ENCODE results near the gene HS2ST1.

HS2ST1 gene

DNA sequence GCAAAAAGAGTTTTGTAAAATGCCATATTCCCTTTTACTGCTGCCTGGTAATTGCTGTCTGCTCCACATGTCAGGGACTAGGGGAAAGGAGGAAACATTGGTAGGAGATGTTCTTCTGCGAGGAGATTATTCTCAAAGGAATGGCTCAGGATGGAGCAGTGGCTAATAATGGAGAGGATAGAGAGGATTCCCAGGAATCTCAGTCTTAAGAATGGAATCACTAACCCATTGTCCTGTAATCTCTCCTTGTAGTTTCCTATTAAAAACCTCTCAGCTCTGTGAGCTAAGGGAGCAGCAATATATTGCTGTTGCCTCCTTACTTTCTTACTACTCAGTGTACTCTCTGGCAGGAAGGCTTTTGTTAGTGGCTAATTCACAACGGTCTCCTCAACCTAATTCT lies 175.4 kb downstream of the HS2ST1 start:
- no peak overlapping the region for H3K4me3 ChIP-seq (ENCODE audit: extremely low read depth, insufficient read depth, low read length, poor library complexity, severe bottlenecking)
- peaks cover 14% of the 10 kb centered on the region for H3K4me1 ChIP-seq (ENCODE audit: control insufficient read depth, insufficient read depth, low read length, poor library complexity, severe bottlenecking)
- H3K9me3 ChIP-seq (ENCODE audit: control insufficient read depth, low read length): no peaks in the 10 kb centered on the region
- H3K36me3 ChIP-seq (ENCODE audit: control insufficient read depth, insufficient read depth, low read length): no peaks in the 10 kb centered on the region
- H3K27ac ChIP-seq (ENCODE audit: low read depth, low read length, severe bottlenecking): no peak overlapping the region
- 89% methylated on average over 1 of the region's 2 CpGs; no CpG with 5 or more reads in 1 of the 2 experiments for WGBS, 2 experiments (ENCODE audit: insufficient coverage in 2 of 2)

- Histone ChIP-seq H3K4me3 (ENCODE audit: extremely low read depth, insufficient read depth, low read length, poor library complexity, severe bottlenecking) (no peak overlapping the region), H3K36me3 (ENCODE audit: control insufficient read depth, insufficient read depth, low read length) (no peaks in the 10 kb centered on the region), H3K9me3 (ENCODE audit: control insufficient read depth, low read length) (no peaks in the 10 kb centered on the region), H3K4me1 (ENCODE audit: control insufficient read depth, insufficient read depth, low read length, poor library complexity, severe bottlenecking) (peaks cover 14% of the 10 kb centered on the region), H3K27ac (ENCODE audit: low read depth, low read length, severe bottlenecking) (no peak overlapping the region)
- 90 to 100% methylated on average over 1 of the region's 2 CpGs for WGBS, 2 experiments (ENCODE audit: insufficient coverage in 2 of 2)
Measured at GRCh38 chr1:87091425-87091824, 177.0 kb downstream of the HS2ST1 start.

- H3K9me3 ChIP-seq (ENCODE audit: control insufficient read depth, low read length): no peaks in the 10 kb centered on the region
- peaks cover 14% of the 10 kb centered on the region for H3K4me1 ChIP-seq (ENCODE audit: control insufficient read depth, insufficient read depth, low read length, poor library complexity, severe bottlenecking)
- peak overlapping the region; percentile 61 for H3K27ac ChIP-seq (ENCODE audit: low read depth, low read length, severe bottlenecking)
- no peaks in the 10 kb centered on the region for H3K36me3 ChIP-seq (ENCODE audit: control insufficient read depth, insufficient read depth, low read length)
- WGBS, 2 experiments (ENCODE audit: insufficient coverage in 2 of 2): no CpG with 5 or more reads among the region's 3 CpGs
- no peak overlapping the region for H3K4me3 ChIP-seq (ENCODE audit: extremely low read depth, insufficient read depth, low read length, poor library complexity, severe bottlenecking)
Measured at GRCh38 chr1:87092846-87093245, 178.4 kb downstream of the HS2ST1 start.

GRCh38 chr1:87093286-87093685 lies 178.9 kb downstream of the HS2ST1 start:
- Histone ChIP-seq H3K9me3 (ENCODE audit: control insufficient read depth, low read length) (no peaks in the 10 kb centered on the region), H3K4me1 (ENCODE audit: control insufficient read depth, insufficient read depth, low read length, poor library complexity, severe bottlenecking) (peaks cover 14% of the 10 kb centered on the region), H3K27ac (ENCODE audit: low read depth, low read length, severe bottlenecking) (peak overlapping the region; percentile 61), H3K4me3 (ENCODE audit: extremely low read depth, insufficient read depth, low read length, poor library complexity, severe bottlenecking) (no peak overlapping the region), H3K36me3 (ENCODE audit: control insufficient read depth, insufficient read depth, low read length) (no peaks in the 10 kb centered on the region)
- whole genome bisulfite sequencing, 2 experiments (ENCODE audit: insufficient coverage in 2 of 2): 90% methylated on average over 2 of the region's 4 CpGs; no CpG with 5 or more reads in 1 of the 2 experiments

DNA sequence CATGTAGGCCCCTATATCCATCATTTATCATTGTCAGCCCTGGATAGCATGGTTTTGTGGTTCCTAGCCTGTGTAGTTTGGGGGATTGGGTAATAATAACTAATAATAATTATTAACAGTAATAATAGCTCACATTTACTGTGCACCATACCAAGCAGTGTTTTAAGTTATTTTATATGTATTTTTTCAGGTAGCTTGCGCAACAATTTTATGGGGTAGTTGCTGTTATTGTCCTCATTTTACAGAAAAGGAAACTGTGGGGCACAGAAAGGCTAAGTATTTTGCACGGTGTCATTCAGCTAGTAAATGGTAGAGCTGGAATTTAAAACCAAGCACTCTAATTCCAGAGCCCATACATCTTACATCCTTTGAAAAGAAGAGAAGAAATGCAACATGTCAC lies 179.8 kb downstream of the HS2ST1 start:
- Histone ChIP-seq H3K4me3 (ENCODE audit: extremely low read depth, insufficient read depth, low read length, poor library complexity, severe bottlenecking) (no peak overlapping the region), H3K27ac (ENCODE audit: low read depth, low read length, severe bottlenecking) (no peak overlapping the region), H3K9me3 (ENCODE audit: control insufficient read depth, low read length) (no peaks in the 10 kb centered on the region), H3K36me3 (ENCODE audit: control insufficient read depth, insufficient read depth, low read length) (no peaks in the 10 kb centered on the region), H3K4me1 (ENCODE audit: control insufficient read depth, insufficient read depth, low read length, poor library complexity, severe bottlenecking) (peaks cover 14% of the 10 kb centered on the region)
- WGBS, 2 experiments (ENCODE audit: insufficient coverage in 2 of 2): 86% methylated on average over 1 of the region's 2 CpGs; no CpG with 5 or more reads in 1 of the 2 experiments

- Histone ChIP-seq H3K4me3 (ENCODE audit: extremely low read depth, insufficient read depth, low read length, poor library complexity, severe bottlenecking) (no peak overlapping the region), H3K27ac (ENCODE audit: low read depth, low read length, severe bottlenecking) (no peak overlapping the region), H3K36me3 (ENCODE audit: control insufficient read depth, insufficient read depth, low read length) (no peaks in the 10 kb centered on the region), H3K9me3 (ENCODE audit: control insufficient read depth, low read length) (no peaks in the 10 kb centered on the region), H3K4me1 (ENCODE audit: control insufficient read depth, insufficient read depth, low read length, poor library complexity, severe bottlenecking) (no peaks in the 10 kb centered on the region)
- no CpG with 5 or more reads among the region's 1 CpG for WGBS, 2 experiments (ENCODE audit: insufficient coverage in 2 of 2)
Measured at GRCh38 chr1:87100271-87100670, 185.8 kb downstream of the HS2ST1 start.

GRCh38 chr1:87103074-87103473 lies 188.6 kb downstream of the HS2ST1 start:
- H3K9me3 ChIP-seq (ENCODE audit: control insufficient read depth, low read length): no peaks in the 10 kb centered on the region
- H3K4me1 ChIP-seq (ENCODE audit: control insufficient read depth, insufficient read depth, low read length, poor library complexity, severe bottlenecking): no peaks in the 10 kb centered on the region
- H3K27ac ChIP-seq (ENCODE audit: low read depth, low read length, severe bottlenecking): no peak overlapping the region
- H3K4me3 ChIP-seq (ENCODE audit: extremely low read depth, insufficient read depth, low read length, poor library complexity, severe bottlenecking): no peak overlapping the region
- H3K36me3 ChIP-seq (ENCODE audit: control insufficient read depth, insufficient read depth, low read length): no peaks in the 10 kb centered on the region

GRCh38 chr1:87104140-87104539 lies 189.7 kb downstream of the HS2ST1 start:
- no CpG with 5 or more reads among the region's 1 CpG for WGBS, 2 experiments (ENCODE audit: insufficient coverage in 2 of 2)

GRCh38 chr1:87104945-87105344 lies 190.5 kb downstream of the HS2ST1 start:
- H3K27ac ChIP-seq (ENCODE audit: low read depth, low read length, severe bottlenecking): no peak overlapping the region
- no peaks in the 10 kb centered on the region for H3K9me3 ChIP-seq (ENCODE audit: control insufficient read depth, low read length)
- no peak overlapping the region for H3K4me3 ChIP-seq (ENCODE audit: extremely low read depth, insufficient read depth, low read length, poor library complexity, severe bottlenecking)
- H3K36me3 ChIP-seq (ENCODE audit: control insufficient read depth, insufficient read depth, low read length): no peaks in the 10 kb centered on the region
- H3K4me1 ChIP-seq (ENCODE audit: control insufficient read depth, insufficient read depth, low read length, poor library complexity, severe bottlenecking): peaks cover 4% of the 10 kb centered on the region

More at GRCh38 chr1:87104140-87104539, 189.7 kb downstream of the HS2ST1 start:
- H3K4me3 ChIP-seq (ENCODE audit: extremely low read depth, insufficient read depth, low read length, poor library complexity, severe bottlenecking): no peak overlapping the region
- H3K4me1 ChIP-seq (ENCODE audit: control insufficient read depth, insufficient read depth, low read length, poor library complexity, severe bottlenecking): peaks cover 3% of the 10 kb centered on the region
- H3K27ac ChIP-seq (ENCODE audit: low read depth, low read length, severe bottlenecking): no peak overlapping the region
- H3K9me3 ChIP-seq (ENCODE audit: control insufficient read depth, low read length): no peaks in the 10 kb centered on the region
- no peaks in the 10 kb centered on the region for H3K36me3 ChIP-seq (ENCODE audit: control insufficient read depth, insufficient read depth, low read length)

GRCh38 chr1:87106144-87106543 lies 191.7 kb downstream of the HS2ST1 start:
- Histone ChIP-seq H3K4me1 (ENCODE audit: control insufficient read depth, insufficient read depth, low read length, poor library complexity, severe bottlenecking) (peaks cover 12% of the 10 kb centered on the region), H3K9me3 (ENCODE audit: control insufficient read depth, low read length) (no peaks in the 10 kb centered on the region), H3K27ac (ENCODE audit: low read depth, low read length, severe bottlenecking) (no peak overlapping the region), H3K4me3 (ENCODE audit: extremely low read depth, insufficient read depth, low read length, poor library complexity, severe bottlenecking) (no peak overlapping the region), H3K36me3 (ENCODE audit: control insufficient read depth, insufficient read depth, low read length) (no peaks in the 10 kb centered on the region)

- 100% methylated on average over 1 of the region's 2 CpGs for WGBS, 2 experiments (ENCODE audit: insufficient coverage in 2 of 2)
- no peaks in the 10 kb centered on the region for H3K36me3 ChIP-seq (ENCODE audit: control insufficient read depth, insufficient read depth, low read length)
- H3K4me1 ChIP-seq (ENCODE audit: control insufficient read depth, insufficient read depth, low read length, poor library complexity, severe bottlenecking): peaks cover 17% of the 10 kb centered on the region
- no peak overlapping the region for H3K27ac ChIP-seq (ENCODE audit: low read depth, low read length, severe bottlenecking)
- no peak overlapping the region for H3K4me3 ChIP-seq (ENCODE audit: extremely low read depth, insufficient read depth, low read length, poor library complexity, severe bottlenecking)
- no peaks in the 10 kb centered on the region for H3K9me3 ChIP-seq (ENCODE audit: control insufficient read depth, low read length)
Measured at GRCh38 chr1:87106867-87107266, 192.4 kb downstream of the HS2ST1 start.

- WGBS, 2 experiments (ENCODE audit: insufficient coverage in 2 of 2): no CpG with 5 or more reads among the region's 1 CpG
Measured at GRCh38 chr1:87108228-87108627, 193.8 kb downstream of the HS2ST1 start.

More at GRCh38 chr1:87108228-87108627, 193.8 kb downstream of the HS2ST1 start:
- Histone ChIP-seq H3K4me3 (ENCODE audit: extremely low read depth, insufficient read depth, low read length, poor library complexity, severe bottlenecking) (no peak overlapping the region), H3K9me3 (ENCODE audit: control insufficient read depth, low read length) (no peaks in the 10 kb centered on the region), H3K27ac (ENCODE audit: low read depth, low read length, severe bottlenecking) (no peak overlapping the region), H3K4me1 (ENCODE audit: control insufficient read depth, insufficient read depth, low read length, poor library complexity, severe bottlenecking) (peaks cover 19% of the 10 kb centered on the region), H3K36me3 (ENCODE audit: control insufficient read depth, insufficient read depth, low read length) (no peaks in the 10 kb centered on the region)
